HUES64 (cell line): ENCODE measurements around the gene B3GALT4.
A peak's percentile ranks its signal among the peaks of the same experiment; 100 is the strongest.

Source experiments
- H3K27ac ChIP-seq: 2 replicates; pipeline ENCODE4 v1.7.0; 2013; ENCODE audit warnings: low read depth, low read length, inconsistent platforms
- H3K27me3 ChIP-seq: 2 replicates; pipeline ENCODE4 v1.6.1; 2013; ENCODE audit warnings: mild to moderate bottlenecking, low read length; ENCODE audit not compliant: insufficient read depth
- H3K36me3 ChIP-seq: 2 replicates; pipeline ENCODE4 v1.6.1; 2013; ENCODE audit warnings: mild to moderate bottlenecking, low read length; ENCODE audit not compliant: insufficient read depth
- H3K4me1 ChIP-seq: 2 replicates; pipeline ENCODE4 v1.6.1; 2013; ENCODE audit warnings: mild to moderate bottlenecking, low read length, moderate library complexity; ENCODE audit not compliant: insufficient read depth
- H3K4me3 ChIP-seq: 2 replicates; pipeline ENCODE4 v1.5.1; 2013; ENCODE audit warnings: mild to moderate bottlenecking, low read length, moderate library complexity
- H3K9ac ChIP-seq: 2 replicates; pipeline ENCODE4 v1.6.1; 2013; ENCODE audit warnings: mild to moderate bottlenecking, low read depth, low read length
- H3K9me3 ChIP-seq: 2 replicates; pipeline ENCODE4 v1.6.1; 2013; ENCODE audit warnings: low read depth, low read length; ENCODE audit not compliant: insufficient read depth
- WGBS: fragments of 150-250, 120-280 bp; methylation state at CpG from one replicate; pipeline ENCODE4 v1.1.7; 2013; ENCODE audit warnings: missing lambda C conversion rate; 5-methylcytosine and 5-hydroxymethylcytosine counted together

Gene B3GALT4

GRCh38 chr6:33294086-33294823 lies 17.3 kb downstream of the B3GALT4 start:
- H3K27ac ChIP-seq, result no peak overlapping the region
- H3K9ac ChIP-seq, result no peak overlapping the region
- 92% methylated on average over 10 of the region's 10 CpGs for WGBS
- H3K4me3 ChIP-seq, result no peak overlapping the region
- no peaks in the 10 kb centered on the region for H3K27me3 ChIP-seq
- no peaks in the 10 kb centered on the region for H3K9me3 ChIP-seq
- peaks cover 45% of the 10 kb centered on the region for H3K36me3 ChIP-seq
- peaks cover 3% of the 10 kb centered on the region; the same call in 1 of the 2 replicates for H3K4me1 ChIP-seq

- no peaks in the 10 kb centered on the region for H3K27me3 ChIP-seq
- WGBS, result 94% methylated on average over 15 of the region's 15 CpGs
- H3K9me3 ChIP-seq, result no peaks in the 10 kb centered on the region
- no peak overlapping the region for H3K9ac ChIP-seq
- H3K4me3 ChIP-seq, result no peak overlapping the region
- H3K36me3 ChIP-seq, result peaks cover 44% of the 10 kb centered on the region
- H3K4me1 ChIP-seq, result no peaks in the 10 kb centered on the region
- H3K27ac ChIP-seq, result no peak overlapping the region
Observed at GRCh38 chr6:33295621-33296369, 18.9 kb downstream of the B3GALT4 start.

GRCh38 chr6:33296797-33297405 lies 20.0 kb downstream of the B3GALT4 start:
- Histone ChIP-seq H3K9ac (peak overlapping the region; percentile 69), H3K9me3 (no peaks in the 10 kb centered on the region), H3K27ac (peak overlapping the region; percentile 71), H3K4me3 (peak overlapping the region; percentile 78), H3K27me3 (no peaks in the 10 kb centered on the region), H3K4me1 (no peaks in the 10 kb centered on the region), H3K36me3 (peaks cover 38% of the 10 kb centered on the region)
- 74% methylated on average over 8 of the region's 12 CpGs for WGBS

DNA sequence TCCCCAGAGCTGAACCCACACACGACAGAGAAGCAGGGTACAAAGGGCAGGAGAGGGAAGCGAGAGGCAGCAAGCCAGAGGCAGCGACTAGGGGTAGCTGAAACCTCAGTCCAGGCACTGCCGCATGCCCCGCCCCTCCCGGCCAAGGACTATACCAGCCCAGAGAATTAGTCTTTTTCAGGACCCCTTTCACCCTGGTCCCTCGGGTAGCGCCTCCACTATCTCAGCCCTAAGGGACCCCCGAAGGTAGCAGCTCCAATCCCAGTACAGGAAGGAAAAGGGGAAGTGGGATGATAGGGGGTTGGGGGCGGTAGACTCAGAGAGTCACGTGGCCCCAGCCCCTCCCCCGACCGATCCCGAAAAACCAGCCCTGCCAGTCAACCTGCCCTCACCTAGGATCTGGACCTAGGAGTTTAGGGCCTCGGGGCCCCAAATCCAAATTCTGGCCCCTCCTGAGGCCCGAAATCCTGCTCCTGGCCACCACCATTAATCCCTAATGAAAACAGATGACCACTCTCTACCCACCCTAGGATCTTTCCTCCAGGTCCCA lies 20.6 kb downstream of the B3GALT4 start:
- peak overlapping the region; percentile 71 for H3K27ac ChIP-seq
- H3K36me3 ChIP-seq, result peaks cover 33% of the 10 kb centered on the region; the same call in 1 of the 2 replicates
- WGBS, result 3% methylated on average over 16 of the region's 16 CpGs
- peak overlapping the region; percentile 69 for H3K9ac ChIP-seq
- H3K4me1 ChIP-seq, result no peaks in the 10 kb centered on the region
- no peaks in the 10 kb centered on the region for H3K9me3 ChIP-seq
- no peaks in the 10 kb centered on the region for H3K27me3 ChIP-seq
- H3K4me3 ChIP-seq, result peak overlapping the region; percentile 78

GRCh38 chr6:33297956-33298772 lies 21.2 kb downstream of the B3GALT4 start:
- no peaks in the 10 kb centered on the region for H3K4me1 ChIP-seq
- no peaks in the 10 kb centered on the region for H3K9me3 ChIP-seq
- H3K4me3 ChIP-seq, result peak overlapping the region; percentile 78
- no peaks in the 10 kb centered on the region for H3K27me3 ChIP-seq
- H3K9ac ChIP-seq, result peak overlapping the region; percentile 73
- peaks cover 26% of the 10 kb centered on the region; the same call in 1 of the 2 replicates for H3K36me3 ChIP-seq
- under 1% methylated on average over 35 of the region's 42 CpGs for WGBS
- peak overlapping the region; percentile 75; the same call in 1 of the 2 replicates for H3K27ac ChIP-seq

GRCh38 chr6:33298773-33299236 lies 21.9 kb downstream of the B3GALT4 start, which contains the start of gene RGL2:
Gene RGL2, minus strand, starts transcription at chr6:33298942. Its CDS starts 332 bp downstream, at chr6:33298610.
- Histone ChIP-seq H3K4me1 (no peaks in the 10 kb centered on the region), H3K27ac (peak within 1 kb of the TSS; percentile 99), H3K9ac (peak within 1 kb of the TSS; percentile 89), H3K9me3 (no peaks in the 10 kb centered on the region), H3K27me3 (no peaks in the 10 kb centered on the region), H3K4me3 (peak within 1 kb of the TSS; percentile 78), H3K36me3 (peaks cover 23% of the 10 kb centered on the region; the same call in 1 of the 2 replicates)
- WGBS, result under 1% methylated on average over 30 of the region's 34 CpGs

- no peaks in the 10 kb centered on the region for H3K4me1 ChIP-seq
- peaks cover 21% of the 10 kb centered on the region; the same call in 1 of the 2 replicates for H3K36me3 ChIP-seq
- H3K27ac ChIP-seq, result peak overlapping the region; percentile 99
- H3K4me3 ChIP-seq, result peak overlapping the region; percentile 78
- no peaks in the 10 kb centered on the region for H3K27me3 ChIP-seq
- under 1% methylated on average over 54 of the region's 54 CpGs for WGBS
- H3K9ac ChIP-seq, result peak overlapping the region; percentile 89
- H3K9me3 ChIP-seq, result no peaks in the 10 kb centered on the region
Observed at GRCh38 chr6:33299237-33299944, 22.5 kb downstream of the B3GALT4 start.

- Histone ChIP-seq H3K9me3 (no peaks in the 10 kb centered on the region), H3K27me3 (no peaks in the 10 kb centered on the region), H3K4me1 (no peaks in the 10 kb centered on the region), H3K4me3 (no peak overlapping the region), H3K36me3 (peaks cover 13% of the 10 kb centered on the region; the same call in 1 of the 2 replicates), H3K27ac (no peak overlapping the region), H3K9ac (no peak overlapping the region)
- 90% methylated on average over 2 of the region's 3 CpGs for WGBS
Observed at GRCh38 chr6:33301877-33302276, 25.0 kb downstream of the B3GALT4 start.

DNA sequence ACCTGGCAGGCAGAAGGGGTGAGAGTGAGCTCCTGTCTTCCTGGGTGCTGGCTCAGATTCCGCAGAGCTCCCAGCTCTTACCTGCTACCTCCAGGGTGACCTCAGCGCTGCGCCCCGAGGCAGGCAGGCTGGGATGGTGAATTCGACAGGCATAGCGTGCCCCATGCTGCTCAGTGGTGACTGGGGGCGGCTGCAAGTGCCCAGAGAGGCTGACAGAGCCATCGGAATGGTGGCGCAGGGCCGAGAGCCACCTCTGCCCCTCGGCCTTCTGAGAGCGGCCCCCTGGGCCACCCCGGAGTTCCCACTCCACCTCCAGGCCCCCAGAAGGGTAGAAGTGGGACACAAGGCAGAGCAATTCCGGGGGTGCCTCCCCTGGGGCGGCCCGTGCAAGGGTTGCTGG lies 27.3 kb downstream of the B3GALT4 start:
- Histone ChIP-seq H3K4me3 (no peak overlapping the region), H3K4me1 (no peaks in the 10 kb centered on the region), H3K27me3 (no peaks in the 10 kb centered on the region), H3K9me3 (no peaks in the 10 kb centered on the region), H3K36me3 (peaks cover 13% of the 10 kb centered on the region; the same call in 1 of the 2 replicates), H3K27ac (no peak overlapping the region), H3K9ac (no peak overlapping the region)
- WGBS, result 88% methylated on average over 16 of the region's 16 CpGs

- Histone ChIP-seq H3K36me3 (peaks cover 13% of the 10 kb centered on the region; the same call in 1 of the 2 replicates), H3K27me3 (no peaks in the 10 kb centered on the region), H3K9ac (no peak overlapping the region), H3K4me1 (no peaks in the 10 kb centered on the region), H3K4me3 (no peak overlapping the region), H3K27ac (no peak overlapping the region), H3K9me3 (no peaks in the 10 kb centered on the region)
- WGBS, result 91% methylated on average over 8 of the region's 8 CpGs
Observed at GRCh38 chr6:33305052-33305451, 28.1 kb downstream of the B3GALT4 start.
